Stimulated activated CD8-positive, alpha-beta memory T cell treated with anti-CD3 and anti-CD28 coated beads, Interleukin-12 subunit alpha, Interleukin-12 subunit beta, amount 100 ng/mL, for 1 hour (primary cell): ENCODE data around the gene OGT.
"Not testable (repeated sequence)": the region's sequence is repeated elsewhere in the genome, so short reads cannot be mapped to it uniquely, and the experiment has no call there.

ENCODE experiments used
- DNase-seq: peaks from one replicate; pipeline ENCODE4 v3.0.0-alpha.2; 2020; ENCODE audit warnings: low read depth

Gene OGT

GRCh38 chrX:71540801-71541200 lies 7.9 kb downstream of the OGT start:
- DNase-seq, result no peak

GRCh38 chrX:71541210-71542022 lies 8.5 kb downstream of the OGT start:
- no peak for DNase-seq

- no peak for DNase-seq
Measured at GRCh38 chrX:71542411-71542810, 9.5 kb downstream of the OGT start.

GRCh38 chrX:71542825-71543224 lies 9.9 kb downstream of the OGT start:
- no peak for DNase-seq

- DNase-seq, result no peak
Measured at GRCh38 chrX:71543316-71543715, 10.4 kb downstream of the OGT start.

GRCh38 chrX:71545364-71545763 lies 12.5 kb downstream of the OGT start:
- no peak for DNase-seq

- DNase-seq, result no peak
Measured at GRCh38 chrX:71546879-71547278, 14.0 kb downstream of the OGT start.

GRCh38 chrX:71547339-71547738 lies 14.4 kb downstream of the OGT start:
- no peak for DNase-seq

GRCh38 chrX:71549986-71550385 lies 17.1 kb downstream of the OGT start:
- DNase-seq, result no peak

- no peak for DNase-seq
Measured at GRCh38 chrX:71550578-71550977, 17.7 kb downstream of the OGT start.

GRCh38 chrX:71556036-71556435 lies 23.1 kb downstream of the OGT start:
- DNase-seq, result no peak

- DNase-seq, result no peak
Measured at GRCh38 chrX:71558920-71559319, 26.0 kb downstream of the OGT start.

- not testable (repeated sequence) for DNase-seq
Measured at GRCh38 chrX:71559773-71560172, 26.9 kb downstream of the OGT start.

GRCh38 chrX:71563921-71564320 lies 31.0 kb downstream of the OGT start:
- no peak for DNase-seq

- no peak for DNase-seq
Measured at GRCh38 chrX:71565474-71566041, 32.7 kb downstream of the OGT start.

- DNase-seq, result not testable (repeated sequence)
Measured at GRCh38 chrX:71571390-71571789, 38.5 kb downstream of the OGT start.

- no peak for DNase-seq
Measured at GRCh38 chrX:71573590-71573989, 40.7 kb downstream of the OGT start.

GRCh38 chrX:71577682-71578081 lies 44.8 kb downstream of the OGT start:
- no peak for DNase-seq

- DNase-seq, result no peak
Measured at GRCh38 chrX:71578253-71579135, 45.6 kb downstream of the OGT start, which contains the start of gene GCNA. GCNA (plus strand) TSS chrX:71578437; CDS start chrX:71580822, 2,385 bp downstream.

GRCh38 chrX:71579136-71579989 lies 46.5 kb downstream of the OGT start:
- DNase-seq, result no peak

GRCh38 chrX:71579990-71580380 lies 47.1 kb downstream of the OGT start:
- no peak for DNase-seq

- no peak for DNase-seq
Measured at GRCh38 chrX:71581210-71581609, 48.3 kb downstream of the OGT start.
